Hindlimb muscle (tissue), 1 donor: ENCODE data around the gene CDRT4. TPM values are rescaled to one million over a fixed set of nuclear protein-coding genes. Genes with fewer than 3 reads are reported as not detected.

ENCODE experiments used
- DNase-seq: peaks from one replicate; pipeline ENCODE4 v3.0.0-alpha.2; 2013
- polyA plus RNA-seq: library from polyadenylated mRNA; unstranded; fragments of 120-200 nt; gene quantifications from one replicate; pipeline ENCODE4 v1.2.1, GENCODE V29; 2013; ENCODE audit not compliant: insufficient read length

Gene CDRT4
- polyA plus RNA-seq, 1 donor, result 2.8 TPM

DNA sequence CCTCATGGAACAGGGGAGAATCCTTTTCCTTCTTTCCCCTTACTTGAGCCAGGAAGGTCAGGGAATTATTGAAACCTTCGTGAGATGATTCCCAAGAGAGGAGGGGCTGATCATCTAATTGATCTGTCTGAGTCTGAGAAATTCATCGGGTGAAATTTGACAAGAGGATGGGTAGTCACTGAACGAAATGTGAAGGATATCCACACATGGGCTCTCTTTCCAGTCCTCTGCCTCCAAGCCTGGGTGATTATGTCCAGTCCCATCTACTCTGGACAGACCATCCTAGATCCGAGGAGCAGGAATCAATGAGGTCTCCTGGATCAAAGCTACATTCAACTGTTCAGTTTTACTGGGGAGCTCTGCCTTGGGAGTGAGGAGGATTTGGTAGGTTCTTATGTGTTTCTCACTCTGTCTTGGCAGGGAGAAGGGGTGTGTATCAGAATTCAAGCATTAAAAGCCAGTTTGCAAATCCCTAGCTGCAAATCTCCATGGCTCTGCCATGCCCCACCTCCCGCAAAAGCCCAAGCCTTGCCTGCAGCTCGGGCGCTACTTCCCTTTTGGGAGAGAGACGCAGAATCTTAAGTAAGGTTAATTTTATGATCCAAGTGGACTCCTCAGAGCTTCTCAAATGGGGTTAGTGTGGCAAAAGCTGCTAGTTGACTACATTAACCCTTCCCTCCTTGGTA, 78.9 kb downstream of the CDRT4 start:
- DNase-seq, result no peak

- no peak for DNase-seq
Measured at GRCh38 chr17:15386083-15386482, 81.3 kb downstream of the CDRT4 start.

Other genes with a start within 250 kb of the CDRT4 start
- gene PMP22, start 202.3 kb downstream of the CDRT4 start, polyA plus RNA-seq, result 189 TPM
- 1.8 TPM for gene TEKT3, start 126.0 kb downstream of the CDRT4 start, polyA plus RNA-seq
- gene TVP23C, start 95.9 kb upstream of the CDRT4 start, polyA plus RNA-seq, result 11.0 TPM
- gene FBXW10B, start 152.1 kb upstream of the CDRT4 start, polyA plus RNA-seq, result 1.9 TPM
- gene TRIM16, start 216.7 kb upstream of the CDRT4 start, polyA plus RNA-seq, result 45.5 TPM
- 24.0 TPM for gene ZNF286A, start 232.1 kb upstream of the CDRT4 start, polyA plus RNA-seq